Peyer's patch (tissue), 4 donors: ENCODE measurements around the gene CSRNP3.

Experiments
- CTCF ChIP-seq, 6 experiments: fragments of 450-650 bp in 4 of 6; fragments of 200-600 bp in 2 of 6; sonication (generic) in 1 of 6; IDR thresholded peaks; one replicate each; pipeline ENCODE4 v1.5.1; 2017 to 2019; ENCODE audit warnings: antibody characterized with exemption in 6 of 6, mild to moderate bottlenecking in 3 of 6, moderate library complexity in 1 of 6
- POLR2A ChIP-seq, 2 donors: fragments of 450-650 bp; IDR thresholded peaks; one replicate each; pipeline ENCODE4 v1.5.1; 2017; ENCODE audit warnings: antibody characterized with exemption in 2 of 2, mild to moderate bottlenecking in 2 of 2, moderate library complexity in 2 of 2

- TF ChIP-seq CTCF (IDR thresholded peaks at IDR 0.05) (no peak), POLR2A (IDR thresholded peaks at IDR 0.05) (no peak)
Measured at GRCh38 chr2:165679621-165680020, 210.1 kb downstream of the CSRNP3 start.
